Measurements from ENCODE around the gene HK2.
"Not testable (repeated sequence)": the region's sequence is repeated elsewhere in the genome, so short reads cannot be mapped to it uniquely, and the experiment has no call there.

The HK2 gene

DNA sequence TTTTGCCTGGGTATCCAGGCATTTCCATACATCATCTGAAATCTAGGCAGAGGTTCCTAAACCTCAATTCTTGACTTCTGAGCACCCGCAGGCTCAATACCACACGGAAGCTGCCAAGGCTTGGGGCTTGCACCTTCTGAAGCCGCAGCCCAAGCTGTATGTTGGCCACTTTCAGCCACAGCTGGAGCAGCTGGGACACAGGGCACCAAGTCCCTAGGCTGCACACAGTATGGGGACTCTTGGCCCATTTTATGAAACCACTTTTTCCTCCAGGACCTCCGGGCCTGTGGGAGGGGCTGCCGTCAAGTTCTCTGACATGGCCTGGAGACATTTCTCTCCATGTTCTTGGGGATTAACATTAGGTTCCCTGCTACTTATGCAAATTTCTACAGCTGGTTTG lies 72.5 kb downstream of the HK2 start:
- TF ChIP-seq, protein P1, sequence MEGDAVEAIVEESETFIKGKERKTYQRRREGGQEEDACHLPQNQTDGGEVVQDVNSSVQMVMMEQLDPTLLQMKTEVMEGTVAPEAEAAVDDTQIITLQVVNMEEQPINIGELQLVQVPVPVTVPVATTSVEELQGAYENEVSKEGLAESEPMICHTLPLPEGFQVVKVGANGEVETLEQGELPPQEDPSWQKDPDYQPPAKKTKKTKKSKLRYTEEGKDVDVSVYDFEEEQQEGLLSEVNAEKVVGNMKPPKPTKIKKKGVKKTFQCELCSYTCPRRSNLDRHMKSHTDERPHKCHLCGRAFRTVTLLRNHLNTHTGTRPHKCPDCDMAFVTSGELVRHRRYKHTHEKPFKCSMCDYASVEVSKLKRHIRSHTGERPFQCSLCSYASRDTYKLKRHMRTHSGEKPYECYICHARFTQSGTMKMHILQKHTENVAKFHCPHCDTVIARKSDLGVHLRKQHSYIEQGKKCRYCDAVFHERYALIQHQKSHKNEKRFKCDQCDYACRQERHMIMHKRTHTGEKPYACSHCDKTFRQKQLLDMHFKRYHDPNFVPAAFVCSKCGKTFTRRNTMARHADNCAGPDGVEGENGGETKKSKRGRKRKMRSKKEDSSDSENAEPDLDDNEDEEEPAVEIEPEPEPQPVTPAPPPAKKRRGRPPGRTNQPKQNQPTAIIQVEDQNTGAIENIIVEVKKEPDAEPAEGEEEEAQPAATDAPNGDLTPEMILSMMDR (conservative IDR thresholded peaks at IDR 0.05; ENCODE audit: low read depth, low read length) = no peak
- H3K27ac ChIP-seq = no peak overlapping the region
- no peak overlapping the region for H2AFZ ChIP-seq (ENCODE audit: low read depth)
- no peak overlapping the region for H3K4me3 ChIP-seq (IDR thresholded peaks at IDR 0.05; ENCODE audit: insufficient read depth, low read depth, low read length)
- H3K27me3 ChIP-seq (ENCODE audit: insufficient read depth, low read depth) = no peaks in the 10 kb centered on the region
- no peaks in the 10 kb centered on the region for H3K4me1 ChIP-seq (ENCODE audit: low read depth, poor library complexity, severe bottlenecking)
- no peak overlapping the region for H3K4me2 ChIP-seq
- no peaks in the 10 kb centered on the region for H4K20me1 ChIP-seq (ENCODE audit: insufficient read depth)
- no peak overlapping the region for H3K9ac ChIP-seq
- no peaks in the 10 kb centered on the region for H3K79me2 ChIP-seq (ENCODE audit: insufficient read depth, low read depth)
- no peaks in the 10 kb centered on the region for H3K36me3 ChIP-seq (ENCODE audit: insufficient read depth)

DNA sequence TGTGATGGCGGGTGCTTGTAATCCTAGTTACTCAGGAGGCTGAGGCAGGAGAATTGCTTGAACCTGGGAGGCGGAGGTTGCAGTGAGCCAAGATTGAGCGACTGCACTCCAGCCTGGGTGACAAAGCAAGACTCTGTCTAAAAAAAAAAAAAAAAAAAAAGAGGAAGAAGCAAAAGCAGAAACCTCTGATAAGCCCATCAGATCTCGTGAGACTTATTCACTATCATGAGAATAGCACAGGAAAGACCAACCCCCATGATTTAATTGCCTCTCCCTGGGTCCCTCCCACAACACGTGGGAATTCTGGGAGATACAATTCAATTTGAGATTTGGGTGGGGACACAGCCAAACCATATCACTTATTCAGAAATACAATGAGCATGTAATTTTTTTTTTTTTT lies 73.6 kb downstream of the HK2 start:
- H4K20me1 ChIP-seq (ENCODE audit: insufficient read depth); H2AFZ ChIP-seq (ENCODE audit: low read depth); H3K4me1 ChIP-seq (ENCODE audit: low read depth, poor library complexity, severe bottlenecking); H3K27me3 ChIP-seq (ENCODE audit: insufficient read depth, low read depth); H3K79me2 ChIP-seq (ENCODE audit: insufficient read depth, low read depth); H3K4me2 ChIP-seq; H3K4me3 ChIP-seq (IDR thresholded peaks at IDR 0.05; ENCODE audit: insufficient read depth, low read depth, low read length); H3K36me3 ChIP-seq (ENCODE audit: insufficient read depth); H3K27ac ChIP-seq; H3K9ac ChIP-seq: not testable (repeated sequence)

DNA sequence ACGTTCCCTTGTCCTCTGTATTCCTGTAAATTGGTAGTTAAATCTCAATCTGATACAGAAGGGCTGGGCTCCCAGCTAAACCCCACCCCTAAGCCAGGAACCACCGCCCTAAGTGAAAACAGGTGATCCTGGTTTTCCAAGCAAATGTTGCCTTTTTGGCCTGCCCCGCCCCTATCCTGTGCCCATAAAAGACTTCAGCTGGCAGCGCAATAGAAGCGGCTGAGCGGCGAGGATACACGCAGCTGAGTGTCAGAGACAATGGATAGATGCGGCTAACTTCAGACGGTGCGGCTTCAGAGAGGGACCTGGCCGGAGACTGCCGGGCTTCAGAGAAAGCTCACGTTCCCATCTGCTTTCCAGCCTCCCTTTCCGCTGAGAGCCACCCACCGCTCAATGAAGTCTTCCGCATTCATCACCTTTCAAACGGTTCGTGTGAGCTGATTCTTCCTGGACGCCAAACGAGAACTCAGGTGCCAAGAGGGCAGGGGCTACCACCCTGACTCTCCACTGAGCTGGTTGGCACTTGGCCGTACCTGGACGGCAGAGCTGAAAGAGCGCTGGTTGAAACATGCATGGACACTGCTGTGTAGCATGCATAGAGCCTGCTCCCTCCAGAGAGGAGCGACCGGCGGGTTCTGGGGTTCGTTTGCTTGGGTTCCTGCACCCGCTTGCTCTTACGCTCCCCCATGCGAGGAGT lies 75.0 kb downstream of the HK2 start:
- Histone ChIP-seq H3K4me1 (ENCODE audit: low read depth, poor library complexity, severe bottlenecking) (no peaks in the 10 kb centered on the region), H3K9ac (no peak overlapping the region), H3K4me2 (no peak overlapping the region), H3K27me3 (ENCODE audit: insufficient read depth, low read depth) (no peaks in the 10 kb centered on the region), H2AFZ (ENCODE audit: low read depth) (no peak overlapping the region), H3K27ac (no peak overlapping the region), H3K79me2 (ENCODE audit: insufficient read depth, low read depth) (no peaks in the 10 kb centered on the region), H4K20me1 (ENCODE audit: insufficient read depth) (no peaks in the 10 kb centered on the region), H3K36me3 (ENCODE audit: insufficient read depth) (no peaks in the 10 kb centered on the region), H3K4me3 (IDR thresholded peaks at IDR 0.05; ENCODE audit: insufficient read depth, low read depth, low read length) (no peak overlapping the region)
- TF ChIP-seq, protein P1 (conservative IDR thresholded peaks at IDR 0.05; ENCODE audit: low read depth, low read length) = no peak

DNA sequence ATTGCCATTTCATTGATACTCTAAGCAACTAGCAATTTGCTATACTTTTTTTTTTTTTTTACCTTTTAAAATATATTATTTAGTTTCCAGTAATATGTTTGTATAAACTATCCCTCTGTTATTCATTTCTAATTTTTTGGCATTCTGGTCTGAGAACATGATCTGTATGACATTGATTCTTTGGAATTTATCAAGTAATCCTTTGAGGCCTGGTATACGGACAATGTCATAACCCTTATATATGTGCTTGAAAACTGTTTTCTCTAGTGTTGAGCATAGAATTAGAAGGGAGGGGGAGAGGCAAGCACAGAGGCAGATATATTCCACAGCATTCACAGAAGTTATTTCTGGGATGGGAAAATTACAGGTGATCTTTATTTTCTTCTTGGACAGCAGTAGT lies 76.3 kb downstream of the HK2 start:
- no peak overlapping the region for H3K9ac ChIP-seq
- no peaks in the 10 kb centered on the region for H3K4me1 ChIP-seq (ENCODE audit: low read depth, poor library complexity, severe bottlenecking)
- H4K20me1 ChIP-seq (ENCODE audit: insufficient read depth) = no peaks in the 10 kb centered on the region
- H3K27me3 ChIP-seq (ENCODE audit: insufficient read depth, low read depth) = no peaks in the 10 kb centered on the region
- TF ChIP-seq, protein P1 (conservative IDR thresholded peaks at IDR 0.05; ENCODE audit: low read depth, low read length) = no peak
- no peak overlapping the region for H3K27ac ChIP-seq
- H3K4me3 ChIP-seq (IDR thresholded peaks at IDR 0.05; ENCODE audit: insufficient read depth, low read depth, low read length) = no peak overlapping the region
- H3K36me3 ChIP-seq (ENCODE audit: insufficient read depth) = no peaks in the 10 kb centered on the region
- H2AFZ ChIP-seq (ENCODE audit: low read depth) = no peak overlapping the region
- no peaks in the 10 kb centered on the region for H3K79me2 ChIP-seq (ENCODE audit: insufficient read depth, low read depth)
- no peak overlapping the region for H3K4me2 ChIP-seq

GRCh38 chr2:74911061-74911460 lies 77.1 kb downstream of the HK2 start:
- H3K4me3 ChIP-seq (IDR thresholded peaks at IDR 0.05; ENCODE audit: insufficient read depth, low read depth, low read length) = no peak overlapping the region
- no peak overlapping the region for H3K4me2 ChIP-seq
- H3K36me3 ChIP-seq (ENCODE audit: insufficient read depth) = no peaks in the 10 kb centered on the region
- H2AFZ ChIP-seq (ENCODE audit: low read depth) = no peak overlapping the region
- no peak overlapping the region for H3K27ac ChIP-seq
- TF ChIP-seq, protein P1 (conservative IDR thresholded peaks at IDR 0.05; ENCODE audit: low read depth, low read length) = no peak
- no peaks in the 10 kb centered on the region for H3K79me2 ChIP-seq (ENCODE audit: insufficient read depth, low read depth)
- no peaks in the 10 kb centered on the region for H4K20me1 ChIP-seq (ENCODE audit: insufficient read depth)
- H3K9ac ChIP-seq = no peak overlapping the region
- no peaks in the 10 kb centered on the region for H3K4me1 ChIP-seq (ENCODE audit: low read depth, poor library complexity, severe bottlenecking)
- H3K27me3 ChIP-seq (ENCODE audit: insufficient read depth, low read depth) = no peaks in the 10 kb centered on the region
